GM18861 (cell line): ENCODE measurements around the gene NUP50.

Experiments
- ATAC-seq: cut with Tn5 transposase; IDR thresholded peaks from one replicate; pipeline ENCODE4 v1.9.1; 2021; ENCODE audit not compliant: unreplicated experiment

Gene NUP50

DNA sequence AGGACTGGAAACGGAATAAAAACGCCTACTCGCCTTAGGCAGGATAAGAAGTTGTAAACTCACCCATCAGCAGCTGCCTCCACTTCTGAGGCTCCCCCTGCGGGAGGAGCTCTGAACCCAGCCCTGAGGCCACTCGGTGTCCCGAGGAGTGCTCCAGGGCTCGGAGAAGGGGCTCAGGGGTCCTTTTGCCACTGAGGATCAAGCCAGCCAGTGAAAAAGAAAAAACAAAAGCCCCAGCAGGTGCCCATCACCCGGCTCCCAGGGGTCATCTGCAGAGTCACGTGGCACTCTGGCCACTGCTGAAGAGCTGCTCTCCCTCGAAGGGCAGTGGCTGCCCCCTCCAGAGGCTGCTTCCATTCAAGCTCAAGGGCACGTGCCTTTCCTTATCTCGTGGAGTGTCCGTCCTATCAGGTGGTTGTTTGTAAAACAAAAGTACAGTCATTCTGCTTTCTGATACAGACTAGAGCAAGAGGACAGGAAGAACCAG lies 29.0 kb downstream of the NUP50 start:
- no peak for ATAC-seq

DNA sequence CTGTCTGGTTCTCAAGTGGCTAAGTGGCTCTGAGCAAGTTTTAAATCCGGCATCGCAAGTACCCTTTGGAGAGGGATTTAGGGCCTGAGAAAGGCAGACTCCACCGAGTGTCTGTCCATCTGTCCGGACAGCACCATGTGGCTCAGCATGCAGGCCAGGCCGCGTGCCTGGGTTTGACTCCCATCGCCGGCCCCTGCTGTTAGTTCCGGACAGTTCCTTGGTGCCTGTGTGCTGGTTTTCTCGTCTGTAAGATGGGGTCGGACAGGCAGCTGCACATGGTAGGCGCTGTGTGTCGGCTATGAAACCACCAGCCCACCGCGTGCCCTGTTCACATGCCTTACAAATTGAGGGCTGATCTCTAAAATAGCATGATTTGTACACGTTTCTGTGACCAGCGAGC lies 31.0 kb downstream of the NUP50 start:
- no peak for ATAC-seq

DNA sequence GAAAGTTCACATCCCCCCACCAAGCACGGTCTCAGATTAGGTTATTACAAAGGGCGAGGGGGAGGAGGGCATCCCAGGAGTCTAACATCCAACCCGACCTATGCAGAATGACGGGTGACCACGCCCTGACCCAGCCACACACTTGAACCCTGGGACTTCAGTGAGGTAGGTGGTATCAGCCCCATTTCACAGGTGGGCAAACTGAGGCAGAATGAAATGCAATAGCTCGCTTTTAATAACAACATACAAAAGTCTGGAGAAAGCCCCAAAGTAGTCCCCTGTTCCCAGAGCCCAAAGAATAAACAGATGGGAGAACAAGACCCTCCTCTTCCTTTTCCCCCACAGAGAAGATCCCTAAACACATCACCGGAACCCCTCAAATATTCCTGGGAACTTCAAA lies 31.9 kb downstream of the NUP50 start:
- ATAC-seq: no peak

DNA sequence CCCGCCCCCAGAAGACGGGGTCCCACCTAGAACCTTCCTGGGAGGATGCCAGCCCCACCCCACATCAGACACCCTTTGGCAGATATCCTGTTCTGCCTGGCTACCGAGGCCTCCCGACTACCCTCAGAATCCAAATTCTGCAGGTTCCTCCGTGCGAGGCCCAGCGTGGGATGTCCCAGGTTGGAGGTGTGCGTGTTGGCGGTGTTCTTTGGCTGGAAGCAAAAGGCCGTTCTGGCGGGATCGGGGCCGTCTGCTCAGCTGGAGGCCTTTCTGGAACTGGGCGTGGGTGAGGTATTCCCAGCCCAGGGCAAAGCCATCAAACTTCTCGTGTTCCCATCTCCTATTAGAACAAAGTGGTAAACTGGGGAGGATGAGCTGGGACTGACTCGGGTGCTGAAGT lies 32.6 kb downstream of the NUP50 start:
- no peak for ATAC-seq

DNA sequence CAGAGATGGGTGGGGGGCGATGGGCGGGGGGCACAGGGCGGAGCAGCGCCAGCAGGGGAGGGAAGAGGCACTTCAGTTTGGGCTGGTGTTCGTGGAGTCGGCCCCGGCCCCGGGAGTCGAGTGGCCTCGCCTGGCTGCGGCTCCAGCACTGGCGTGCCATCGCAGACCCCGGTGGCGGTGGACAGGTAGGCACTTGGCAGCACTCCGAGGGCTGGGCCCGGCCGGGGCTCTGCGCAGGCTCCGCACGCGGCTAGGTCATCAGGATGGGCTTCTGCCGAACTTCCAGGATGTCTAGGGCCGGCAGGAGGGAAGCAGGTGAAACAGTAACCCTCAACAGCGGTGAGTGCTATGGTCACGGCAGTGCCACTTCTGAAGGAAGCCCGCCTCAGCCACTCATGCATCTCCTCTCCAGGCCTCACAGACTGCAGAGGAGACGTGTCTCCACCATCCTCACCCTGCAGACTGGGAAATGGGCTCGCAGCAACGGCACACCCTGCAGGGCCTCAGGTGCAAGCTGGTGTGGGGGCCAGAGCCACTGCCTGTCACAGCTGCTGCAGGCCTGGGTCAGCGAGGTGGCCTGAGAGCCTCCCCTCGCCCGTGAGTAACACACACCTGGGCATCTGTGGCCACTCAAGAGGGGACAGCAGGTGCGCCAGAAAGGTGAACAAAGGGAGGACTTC lies 33.3 kb downstream of the NUP50 start:
- ATAC-seq: no peak

DNA sequence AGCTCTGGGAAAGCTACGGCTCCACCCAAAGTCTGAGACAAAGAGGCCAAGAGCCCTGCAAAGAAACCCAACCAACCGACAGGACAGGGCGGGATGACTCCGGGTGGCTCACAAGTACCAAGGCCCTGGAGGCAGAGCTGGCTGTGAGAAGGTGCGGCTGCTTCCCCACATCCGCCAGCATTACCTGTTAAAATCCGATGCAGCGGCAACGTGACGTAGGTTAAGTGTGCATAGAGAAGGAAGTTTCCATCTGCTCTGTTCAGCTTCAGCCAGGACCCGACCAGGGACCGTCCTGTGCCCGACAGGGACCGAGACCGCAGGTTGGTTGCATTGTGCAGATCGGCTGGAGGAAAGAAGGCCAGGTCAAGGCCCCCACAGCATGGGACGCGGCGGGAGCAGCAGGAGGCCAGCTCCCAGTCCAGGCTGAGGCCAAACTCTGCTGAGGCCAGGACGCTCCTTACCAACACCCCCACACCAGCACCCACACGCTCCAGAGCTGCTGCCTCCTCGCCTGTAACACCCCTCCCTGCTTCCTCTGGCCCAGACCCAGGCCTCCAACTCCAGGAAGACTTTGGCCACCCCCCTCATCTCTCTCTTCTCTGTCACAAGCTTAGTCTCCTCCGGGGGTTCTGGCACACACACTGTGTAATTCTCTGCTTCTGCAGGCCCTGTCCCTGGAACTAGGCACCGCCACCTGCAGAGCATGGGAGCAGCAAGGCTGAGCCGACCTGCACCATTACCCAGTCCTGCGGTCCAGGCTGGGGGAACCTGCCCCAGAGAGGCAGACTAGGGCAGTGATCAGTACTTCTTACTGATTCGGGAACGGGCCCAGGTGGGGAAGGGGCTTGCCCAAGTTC lies 34.1 kb downstream of the NUP50 start:
- no peak for ATAC-seq

DNA sequence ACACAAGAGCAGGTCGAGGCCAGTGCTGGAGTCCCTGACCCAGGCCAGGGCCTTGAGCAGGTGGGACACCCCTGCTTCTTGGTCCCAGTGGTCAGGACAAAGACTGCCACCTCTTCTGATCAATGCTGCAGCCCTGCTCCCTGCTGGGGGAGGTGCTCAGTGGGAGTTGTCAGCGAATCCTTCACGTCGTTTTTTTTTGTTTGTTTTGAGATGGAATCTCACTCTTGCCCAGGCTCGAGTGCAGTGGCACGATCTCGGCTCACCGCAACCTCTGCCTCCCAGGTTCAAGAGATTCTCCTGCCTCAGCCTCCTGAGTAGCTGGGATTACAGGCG lies 34.7 kb downstream of the NUP50 start:
- no peak for ATAC-seq

DNA sequence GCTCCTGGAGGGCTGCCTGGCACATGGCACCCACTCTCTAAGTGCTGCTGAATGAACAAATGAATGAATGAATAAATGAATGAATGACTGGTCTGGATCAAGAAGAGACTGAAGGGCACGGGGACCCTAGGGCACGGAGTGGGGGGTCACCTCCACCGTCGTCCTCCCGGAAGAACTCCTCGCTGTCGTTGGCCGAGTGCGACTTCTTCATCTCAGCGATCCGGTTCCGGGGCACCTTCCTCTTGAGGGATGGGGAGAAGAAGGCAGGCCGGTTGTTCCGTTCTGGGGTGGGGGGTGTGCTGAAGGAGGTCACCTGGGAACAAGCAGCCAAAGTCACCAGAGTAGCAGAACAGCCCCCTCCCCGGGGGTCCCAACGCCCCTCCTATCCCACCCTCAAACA lies 36.0 kb downstream of the NUP50 start:
- no peak for ATAC-seq

DNA sequence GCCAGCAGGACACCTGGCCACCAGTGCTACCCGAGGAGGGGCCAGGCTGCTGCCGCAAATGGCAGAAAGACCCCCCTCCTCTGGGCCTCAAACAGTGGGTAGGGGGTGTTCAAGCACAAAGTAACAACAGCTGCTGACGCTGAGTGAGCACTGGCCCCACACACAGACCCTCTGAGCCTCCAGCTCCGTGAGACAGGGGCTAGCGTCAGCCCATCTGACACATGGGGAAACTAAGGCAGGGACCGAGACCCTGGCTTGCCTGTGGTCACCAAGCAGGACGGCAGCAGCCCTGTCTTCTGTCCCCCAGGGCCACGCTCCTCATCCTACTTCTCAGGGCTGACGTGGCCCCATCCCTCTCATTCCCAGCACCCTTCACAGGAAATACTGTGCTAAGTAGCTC lies 36.5 kb downstream of the NUP50 start:
- no peak for ATAC-seq

DNA sequence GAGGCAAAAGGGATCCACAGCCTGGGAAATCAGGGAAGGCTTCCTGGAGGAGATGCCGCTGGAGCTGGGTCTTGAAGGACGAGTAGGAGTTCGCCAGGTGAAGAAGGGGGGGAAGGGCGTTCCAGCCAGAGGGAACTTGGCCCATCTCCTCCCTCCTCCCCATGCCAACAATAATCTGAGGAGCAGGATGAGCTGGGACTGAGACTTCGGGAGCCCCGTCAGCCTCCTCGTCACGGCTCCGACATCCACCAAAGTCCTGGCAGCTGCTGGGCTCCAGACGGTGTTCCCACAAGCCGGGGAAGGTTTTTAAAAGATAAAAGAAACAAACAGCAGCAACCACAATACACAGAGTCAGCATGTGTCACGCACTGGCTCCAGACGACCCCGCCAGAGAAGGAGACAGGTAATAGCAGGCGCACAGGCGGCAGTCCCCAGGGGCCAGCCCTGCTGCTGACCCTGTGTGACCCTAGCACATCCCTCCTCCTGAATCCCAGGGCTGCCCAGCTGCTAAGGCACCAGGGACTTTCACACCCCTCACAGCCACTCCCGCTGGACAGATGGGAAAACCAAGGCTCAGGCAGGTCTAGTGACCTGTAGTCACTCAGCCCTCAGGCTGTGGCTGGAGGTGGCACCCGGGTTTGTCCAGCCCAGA lies 37.3 kb downstream of the NUP50 start:
- ATAC-seq: no peak

DNA sequence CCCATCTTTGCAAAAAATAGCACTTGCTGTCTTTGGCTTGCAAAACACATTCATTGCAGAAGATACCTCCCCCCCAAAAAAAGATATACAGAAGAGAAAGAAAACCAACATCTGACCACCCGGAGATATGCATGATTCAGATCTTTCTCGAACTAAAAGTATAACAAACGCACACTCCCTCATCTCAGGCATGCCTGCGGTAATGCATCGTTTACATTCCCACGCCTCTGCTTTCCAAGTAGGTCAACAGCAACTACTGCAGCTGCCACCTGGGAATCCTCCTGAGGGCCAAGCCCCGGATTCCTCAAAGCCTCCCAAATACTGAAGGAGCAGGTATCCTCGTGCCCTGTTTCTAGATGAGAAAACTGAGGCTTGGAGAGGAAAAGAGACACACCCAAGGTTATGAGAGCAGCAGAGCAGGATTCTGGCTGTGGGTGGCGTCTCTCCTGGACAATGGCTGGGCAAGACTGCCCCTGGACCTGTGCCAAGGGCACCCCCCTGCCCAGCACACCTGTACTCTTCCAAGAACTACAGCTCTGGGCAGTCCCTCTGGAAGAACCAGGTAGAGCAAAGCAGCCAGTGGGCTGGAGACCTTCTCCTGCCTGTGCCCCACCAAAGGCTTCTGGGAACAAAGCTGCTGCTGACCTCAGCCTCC lies 38.1 kb downstream of the NUP50 start:
- ATAC-seq: no peak

DNA sequence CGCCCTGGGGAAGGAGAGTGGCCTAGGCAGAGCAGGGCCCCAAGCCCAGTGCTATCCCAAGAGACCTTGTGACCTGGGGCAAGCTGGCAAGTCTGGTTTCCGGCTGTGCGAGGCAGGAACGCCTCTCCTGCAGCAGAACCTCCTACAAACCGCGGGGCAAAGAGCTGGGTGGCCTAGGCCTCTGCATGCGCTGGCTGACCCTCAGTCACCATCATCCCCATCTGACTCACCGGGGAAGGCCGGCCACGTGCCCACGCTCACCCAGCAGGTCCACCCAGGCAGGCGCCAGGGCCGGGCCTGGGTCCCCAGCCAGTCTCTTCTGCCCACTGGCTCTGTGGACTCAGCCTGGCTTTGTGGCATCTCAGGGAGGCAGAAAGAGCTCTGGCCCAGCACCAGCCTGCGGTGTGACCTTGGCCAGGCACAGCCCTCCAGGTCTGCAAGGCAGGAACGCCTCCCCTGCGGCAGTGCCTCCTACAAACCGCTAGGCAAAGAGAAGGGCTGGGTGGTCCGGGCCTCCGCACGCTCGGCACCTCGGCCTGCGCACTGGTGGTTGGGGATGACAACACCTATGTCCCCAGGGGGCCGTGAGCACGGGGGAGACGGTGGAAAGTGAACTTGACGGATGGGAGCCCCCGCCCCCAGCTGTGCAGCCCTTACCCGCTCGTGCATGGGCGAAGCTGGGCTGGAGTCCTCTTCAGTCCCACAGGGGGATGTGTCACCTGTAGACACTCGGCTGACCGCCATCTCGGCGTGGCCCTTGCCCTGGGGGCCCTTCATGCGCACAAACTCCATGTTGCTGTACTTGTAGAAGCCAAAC lies 38.8 kb downstream of the NUP50 start:
- no peak for ATAC-seq

DNA sequence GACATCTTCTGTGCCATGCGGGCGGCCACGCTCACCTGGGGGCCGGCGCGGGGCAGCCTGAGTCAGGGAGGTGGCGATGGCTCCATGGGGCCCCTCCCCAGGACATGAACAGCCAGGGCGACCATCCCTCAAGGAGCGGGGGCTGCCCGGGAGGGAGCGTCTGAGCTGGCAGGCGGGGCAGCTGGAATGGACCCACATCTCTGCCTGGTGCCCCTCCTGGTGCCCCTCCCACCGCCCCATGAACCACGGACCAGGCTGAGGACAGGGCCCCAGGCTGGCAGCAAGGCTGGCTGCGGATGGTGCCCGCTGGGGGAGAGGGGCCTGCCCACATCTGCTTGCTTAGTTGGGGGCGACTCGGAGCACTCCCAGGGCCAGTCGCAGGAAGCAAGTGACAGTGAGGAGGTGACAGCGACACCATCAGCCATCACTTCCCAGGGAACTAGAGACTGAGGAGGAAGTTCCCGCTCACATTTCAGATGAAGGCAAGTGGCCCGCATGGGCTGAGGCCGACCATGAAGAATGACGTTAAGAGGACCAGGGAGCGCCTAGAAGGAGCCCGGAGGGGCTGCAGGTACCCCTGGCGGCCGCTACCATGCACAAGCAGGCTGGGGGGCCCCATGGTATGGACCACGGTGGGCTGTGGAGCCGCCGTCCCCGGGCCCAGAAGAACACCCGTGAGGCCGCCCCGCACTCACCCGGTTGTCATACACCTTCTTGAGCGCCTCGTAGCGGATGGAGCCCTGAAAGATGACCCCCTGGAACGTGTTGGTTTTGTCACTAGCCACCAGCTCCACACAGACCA lies 39.6 kb downstream of the NUP50 start:
- ATAC-seq: no peak

DNA sequence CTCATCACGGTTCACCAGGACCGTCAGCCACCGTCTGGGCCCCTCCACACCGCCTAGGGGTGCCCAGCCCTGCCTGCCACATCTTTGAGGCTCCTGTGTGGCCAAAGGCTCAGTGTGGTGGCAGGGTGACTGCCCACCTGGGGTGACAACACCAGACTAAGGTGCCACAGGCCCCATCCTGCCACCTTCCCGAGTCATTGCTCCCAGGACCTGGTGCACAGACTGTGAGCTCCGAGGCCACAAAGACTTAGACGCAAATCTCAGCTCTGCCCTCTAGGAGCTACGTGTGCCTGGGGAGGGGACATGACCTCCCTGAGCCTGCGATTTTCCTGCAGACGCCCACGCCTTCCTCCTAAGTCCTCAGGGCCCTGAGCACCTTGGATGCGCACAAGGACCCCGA lies 40.5 kb downstream of the NUP50 start:
- no peak for ATAC-seq

DNA sequence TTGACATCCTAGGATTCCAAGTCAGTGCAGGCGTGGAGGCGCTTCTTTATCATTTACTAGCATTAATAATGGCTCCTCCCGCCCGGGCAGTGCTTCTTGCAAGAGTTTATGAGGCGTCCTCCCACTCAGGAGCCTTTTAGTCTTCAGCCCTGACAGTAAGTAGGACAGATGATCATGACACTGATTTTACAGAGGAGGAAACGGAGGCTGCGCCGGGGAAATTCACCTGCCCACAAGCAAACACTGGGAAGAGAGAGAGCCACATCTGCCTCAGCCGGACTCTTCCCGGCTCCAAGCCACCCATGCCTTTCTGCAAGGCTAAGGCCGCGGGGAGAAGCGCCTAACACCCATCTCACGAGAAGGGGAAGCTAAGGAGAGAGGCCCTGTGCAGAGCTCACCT lies 41.1 kb downstream of the NUP50 start:
- ATAC-seq: no peak

DNA sequence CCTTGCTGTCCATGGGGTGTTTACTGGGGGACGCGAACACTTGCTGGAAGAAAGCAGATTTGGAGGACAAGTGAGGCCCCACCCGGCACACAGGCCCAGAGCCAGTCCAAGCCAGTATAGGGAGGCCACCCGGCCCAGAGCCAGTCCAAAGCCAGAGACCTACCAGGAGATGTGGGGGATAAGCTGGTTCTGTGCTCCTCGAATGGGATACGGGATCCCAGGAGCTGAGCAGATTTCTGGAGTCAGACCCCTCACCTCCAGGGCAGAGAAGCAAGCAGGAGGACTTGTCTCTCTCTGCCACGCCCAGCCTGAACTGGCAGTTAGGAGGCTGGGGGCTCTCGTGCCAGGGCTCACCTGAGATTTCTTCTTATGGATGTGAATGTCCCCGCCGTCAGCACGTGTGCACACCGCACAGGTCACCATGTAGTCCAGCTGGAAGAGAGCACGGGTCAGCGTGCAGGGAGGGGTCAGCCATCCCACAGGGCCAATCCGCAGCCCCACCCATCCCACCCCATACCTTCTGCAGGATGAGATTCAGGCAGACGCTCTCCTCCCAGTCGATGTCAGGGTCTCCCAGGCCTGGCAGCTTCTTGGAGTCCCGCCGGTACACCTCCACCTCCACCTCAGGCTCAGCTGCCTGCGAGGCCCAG lies 41.7 kb downstream of the NUP50 start:
- no peak for ATAC-seq

DNA sequence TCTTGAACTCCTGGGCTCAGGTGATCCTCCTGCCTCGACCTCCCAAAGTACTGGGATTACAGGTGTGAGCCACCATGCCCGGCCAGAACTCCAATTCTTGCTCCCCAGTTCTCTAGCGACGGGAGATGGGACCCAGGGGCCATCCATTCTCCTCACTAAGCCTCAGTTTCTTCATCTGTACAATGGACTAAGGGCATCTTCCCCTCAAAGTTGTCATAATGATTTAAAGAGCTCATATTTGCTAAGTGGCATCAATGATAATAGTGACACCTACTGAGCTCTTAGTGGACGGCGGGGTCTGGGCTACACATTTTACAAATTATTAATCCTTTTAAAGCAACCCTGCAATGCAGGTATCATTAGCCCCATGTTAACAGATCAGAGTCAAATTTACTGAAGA lies 42.5 kb downstream of the NUP50 start:
- ATAC-seq: no peak

DNA sequence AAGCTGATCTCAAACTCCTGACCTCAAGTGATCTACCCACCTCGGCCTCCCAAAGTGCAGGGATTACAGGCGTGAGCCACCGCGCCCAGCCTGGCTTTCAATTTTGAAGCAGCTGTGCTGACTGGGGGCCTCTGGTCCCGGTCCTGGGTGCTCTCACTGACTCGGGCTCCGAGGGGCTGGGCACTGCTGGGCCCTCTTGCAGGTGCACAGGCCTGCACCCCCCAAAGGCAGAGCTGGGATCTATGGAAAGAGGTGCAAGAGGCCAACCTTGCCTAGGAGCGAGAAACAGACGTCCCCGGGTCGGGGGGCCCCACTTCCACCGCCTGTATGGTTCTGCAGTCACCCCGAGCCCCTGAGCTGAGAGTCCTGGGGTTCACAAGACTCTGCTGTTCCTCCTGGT lies 43.8 kb downstream of the NUP50 start:
- no peak for ATAC-seq

DNA sequence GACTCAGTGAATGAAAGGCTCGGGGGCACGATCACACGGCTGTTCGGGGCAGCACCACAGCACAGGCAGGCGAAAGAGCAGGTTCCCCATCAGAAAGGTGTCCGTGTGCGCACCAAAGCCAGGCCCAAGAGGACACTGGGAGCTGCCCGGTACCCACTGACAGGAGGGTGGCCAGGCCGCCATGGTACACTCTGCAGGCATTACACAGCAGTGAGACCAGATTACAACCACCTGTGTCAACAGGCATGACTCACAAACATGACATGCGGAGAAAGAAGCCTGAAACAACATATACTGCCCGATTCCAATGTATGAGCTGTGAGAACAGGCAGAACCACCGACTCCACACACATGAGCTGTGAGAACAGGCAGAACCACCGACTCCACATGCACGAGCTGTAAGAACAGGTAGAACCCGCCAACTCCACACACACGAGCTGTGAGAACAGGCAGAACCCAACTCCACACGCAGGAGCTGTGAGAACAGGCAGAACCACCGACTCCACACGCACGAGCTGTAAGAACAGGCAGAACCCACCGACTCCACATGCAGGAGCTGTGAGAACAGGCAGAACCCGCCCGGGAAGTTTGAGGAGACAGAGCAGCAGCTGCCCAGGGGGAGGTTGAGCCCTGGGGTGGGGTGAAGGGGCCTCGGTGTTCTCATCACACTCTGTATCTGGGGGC lies 44.4 kb downstream of the NUP50 start:
- no peak for ATAC-seq
